ENCODE measurements around the gene OR5L2.

OR5L2 gene

DNA sequence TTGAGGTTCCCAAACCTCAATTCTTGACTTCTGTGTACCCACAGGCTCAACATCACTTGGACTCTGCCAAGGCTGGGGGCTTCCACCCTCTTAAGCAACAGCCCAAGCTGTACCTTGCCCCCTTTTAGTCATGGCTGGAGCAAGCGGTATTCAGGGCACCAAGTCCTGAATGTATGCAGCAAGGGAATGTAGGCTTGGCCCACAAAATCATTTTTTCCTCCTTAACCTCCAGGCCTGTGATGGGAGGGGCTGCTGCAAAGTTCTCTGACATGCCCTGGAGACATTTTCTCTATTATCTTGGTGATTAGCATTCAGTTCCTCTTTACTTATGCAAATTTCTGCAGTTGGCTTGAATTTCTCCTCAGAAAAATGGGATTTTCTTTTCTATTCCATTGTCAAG lies 20.8 kb upstream of the OR5L2 start:
- H3K4me1 ChIP-seq (ENCODE audit: control insufficient read depth in 1 of 2, insufficient read depth in 2 of 2, low read length in 2 of 2), result no peaks in the 10 kb centered on the region
- H2AK5ac ChIP-seq (ENCODE audit: low read length), result no peak overlapping the region
- no peak overlapping the region for H3K4me3 ChIP-seq (ENCODE audit: low read depth, low read length)
- no peak overlapping the region for H3K4me2 ChIP-seq (ENCODE audit: low read length)
- no peak overlapping the region for H2BK120ac ChIP-seq (ENCODE audit: insufficient read depth, low read length, poor library complexity)
- H4K91ac ChIP-seq (ENCODE audit: low read depth, low read length), result no peak overlapping the region
- H3K27me3 ChIP-seq (ENCODE audit: insufficient read depth, low read length), result no peaks in the 10 kb centered on the region
- H2BK5ac ChIP-seq (ENCODE audit: low read depth, low read length, poor library complexity), result no peak overlapping the region
- H3K18ac ChIP-seq (ENCODE audit: low read length), result no peak overlapping the region
- no CpG with 5 or more reads among the region's 1 CpG for WGBS (ENCODE audit: extremely low coverage, insufficient coverage, insufficient read length)
- H3K9me3 ChIP-seq (ENCODE audit: insufficient read depth, low read depth, low read length), result peaks cover 7% of the 10 kb centered on the region
- H2AFZ ChIP-seq (ENCODE audit: insufficient read depth, low read length, poor library complexity), result no peak overlapping the region
- no peak overlapping the region for H3K27ac ChIP-seq (ENCODE audit: low read depth, low read length)
- no peak for DNase-seq
- H3K79me2 ChIP-seq (ENCODE audit: control insufficient read depth, insufficient read depth, low read length, poor library complexity), result no peaks in the 10 kb centered on the region
- no peak overlapping the region for H3K14ac ChIP-seq (ENCODE audit: low read length)
- H3K23ac ChIP-seq (ENCODE audit: low read length), result no peak overlapping the region
- no peak overlapping the region for H4K8ac ChIP-seq (ENCODE audit: low read depth, low read length)
- H3K4ac ChIP-seq (ENCODE audit: low read depth, low read length), result no peak overlapping the region
- H3K36me3 ChIP-seq (ENCODE audit: control insufficient read depth in 1 of 2, insufficient read depth in 2 of 2, low read length in 2 of 2), result no peaks in the 10 kb centered on the region
- H3K9ac ChIP-seq (ENCODE audit: low read length), result no peak overlapping the region
- H3K79me1 ChIP-seq (ENCODE audit: low read length), result no peaks in the 10 kb centered on the region
- H4K12ac ChIP-seq (ENCODE audit: low read depth, low read length), result no peak overlapping the region
- H2BK12ac ChIP-seq (ENCODE audit: low read length), result no peak overlapping the region

- Histone ChIP-seq H3K9me3 (ENCODE audit: insufficient read depth, low read depth, low read length) (peaks cover 9% of the 10 kb centered on the region), H2AK5ac (ENCODE audit: low read length) (no peak within 1 kb of the TSS), H3K4me3 (ENCODE audit: low read depth, low read length) (no peak within 1 kb of the TSS), H2BK12ac (ENCODE audit: low read length) (no peak within 1 kb of the TSS), H3K79me2 (ENCODE audit: control insufficient read depth, insufficient read depth, low read length, poor library complexity) (no peaks in the 10 kb centered on the region), H4K8ac (ENCODE audit: low read depth, low read length) (no peak within 1 kb of the TSS), H3K4ac (ENCODE audit: low read depth, low read length) (no peak within 1 kb of the TSS), H2BK120ac (ENCODE audit: insufficient read depth, low read length, poor library complexity) (no peak within 1 kb of the TSS), H3K23ac (ENCODE audit: low read length) (no peak within 1 kb of the TSS), H3K36me3 (ENCODE audit: control insufficient read depth in 1 of 2, insufficient read depth in 2 of 2, low read length in 2 of 2) (no peaks in the 10 kb centered on the region), H3K9ac (ENCODE audit: low read length) (no peak within 1 kb of the TSS), H3K4me1 (ENCODE audit: control insufficient read depth in 1 of 2, insufficient read depth in 2 of 2, low read length in 2 of 2) (no peaks in the 10 kb centered on the region), H2BK5ac (ENCODE audit: low read depth, low read length, poor library complexity) (no peak within 1 kb of the TSS), H3K27ac (ENCODE audit: low read depth, low read length) (no peak within 1 kb of the TSS), H3K27me3 (ENCODE audit: insufficient read depth, low read length) (no peaks in the 10 kb centered on the region), H4K12ac (ENCODE audit: low read depth, low read length) (no peak within 1 kb of the TSS), H4K91ac (ENCODE audit: low read depth, low read length) (no peak within 1 kb of the TSS), H3K79me1 (ENCODE audit: low read length) (no peaks in the 10 kb centered on the region), H2AFZ (ENCODE audit: insufficient read depth, low read length, poor library complexity) (no peak within 1 kb of the TSS), H3K18ac (ENCODE audit: low read length) (no peak within 1 kb of the TSS), H3K4me2 (ENCODE audit: low read length) (no peak within 1 kb of the TSS), H3K14ac (ENCODE audit: low read length) (no peak within 1 kb of the TSS)
- no peak for DNase-seq
- WGBS (ENCODE audit: extremely low coverage, insufficient coverage, insufficient read length), result no CpG with 5 or more reads among the region's 1 CpG
Measured at GRCh38 chr11:55811067-55811466, 16.0 kb upstream of the OR5L2 start, which contains the start of gene OR5L1. TSS of gene OR5L1 (plus strand) at chr11:55811367. CDS start at chr11:55811467, 100 bp downstream.

DNA sequence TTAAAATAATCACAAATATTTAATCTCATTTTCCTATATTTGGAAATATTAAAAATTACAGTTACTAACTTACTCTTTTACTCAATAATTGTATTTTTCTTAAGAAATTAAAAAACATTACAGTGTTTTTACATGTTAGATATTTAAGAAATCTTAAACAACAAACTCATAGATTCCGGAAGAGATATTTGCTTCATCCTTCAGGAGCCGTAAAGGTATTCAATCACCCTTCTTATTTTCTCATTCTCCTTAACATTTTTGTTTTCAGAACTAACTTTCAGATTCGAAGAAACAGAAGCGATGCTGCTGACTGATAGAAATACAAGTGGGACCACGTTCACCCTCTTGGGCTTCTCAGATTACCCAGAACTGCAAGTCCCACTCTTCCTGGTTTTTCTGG lies 7.7 kb upstream of the OR5L2 start, which contains the start of gene OR5D18:
OR5D18 (plus strand) TSS at position 301 of the 400 bp plus-strand sequence; CDS start at position 301, 0 bp downstream.
- no peaks in the 10 kb centered on the region for H3K79me2 ChIP-seq (ENCODE audit: control insufficient read depth, insufficient read depth, low read length, poor library complexity)
- H3K14ac ChIP-seq (ENCODE audit: low read length), result no peak within 1 kb of the TSS
- H2AFZ ChIP-seq (ENCODE audit: insufficient read depth, low read length, poor library complexity), result no peak within 1 kb of the TSS
- no peaks in the 10 kb centered on the region for H3K79me1 ChIP-seq (ENCODE audit: low read length)
- H4K12ac ChIP-seq (ENCODE audit: low read depth, low read length), result no peak within 1 kb of the TSS
- H3K27ac ChIP-seq (ENCODE audit: low read depth, low read length), result no peak within 1 kb of the TSS
- H3K9me3 ChIP-seq (ENCODE audit: insufficient read depth, low read depth, low read length), result peaks cover 8% of the 10 kb centered on the region
- DNase-seq, result no peak
- no CpG with 5 or more reads among the region's 5 CpGs for WGBS (ENCODE audit: extremely low coverage, insufficient coverage, insufficient read length)
- no peak within 1 kb of the TSS for H3K9ac ChIP-seq (ENCODE audit: low read length)
- H2BK12ac ChIP-seq (ENCODE audit: low read length), result no peak within 1 kb of the TSS
- no peak within 1 kb of the TSS for H4K8ac ChIP-seq (ENCODE audit: low read depth, low read length)
- no peaks in the 10 kb centered on the region for H3K36me3 ChIP-seq (ENCODE audit: control insufficient read depth in 1 of 2, insufficient read depth in 2 of 2, low read length in 2 of 2)
- no peak within 1 kb of the TSS for H3K18ac ChIP-seq (ENCODE audit: low read length)
- H3K4ac ChIP-seq (ENCODE audit: low read depth, low read length), result no peak within 1 kb of the TSS
- no peak within 1 kb of the TSS for H3K4me2 ChIP-seq (ENCODE audit: low read length)
- H2AK5ac ChIP-seq (ENCODE audit: low read length), result no peak within 1 kb of the TSS
- H2BK5ac ChIP-seq (ENCODE audit: low read depth, low read length, poor library complexity), result no peak within 1 kb of the TSS
- H3K4me3 ChIP-seq (ENCODE audit: low read depth, low read length), result no peak within 1 kb of the TSS
- H3K23ac ChIP-seq (ENCODE audit: low read length), result no peak within 1 kb of the TSS
- no peak within 1 kb of the TSS for H2BK120ac ChIP-seq (ENCODE audit: insufficient read depth, low read length, poor library complexity)
- H3K27me3 ChIP-seq (ENCODE audit: insufficient read depth, low read length), result no peaks in the 10 kb centered on the region
- H4K91ac ChIP-seq (ENCODE audit: low read depth, low read length), result no peak within 1 kb of the TSS
- no peaks in the 10 kb centered on the region for H3K4me1 ChIP-seq (ENCODE audit: control insufficient read depth in 1 of 2, insufficient read depth in 2 of 2, low read length in 2 of 2)

DNA sequence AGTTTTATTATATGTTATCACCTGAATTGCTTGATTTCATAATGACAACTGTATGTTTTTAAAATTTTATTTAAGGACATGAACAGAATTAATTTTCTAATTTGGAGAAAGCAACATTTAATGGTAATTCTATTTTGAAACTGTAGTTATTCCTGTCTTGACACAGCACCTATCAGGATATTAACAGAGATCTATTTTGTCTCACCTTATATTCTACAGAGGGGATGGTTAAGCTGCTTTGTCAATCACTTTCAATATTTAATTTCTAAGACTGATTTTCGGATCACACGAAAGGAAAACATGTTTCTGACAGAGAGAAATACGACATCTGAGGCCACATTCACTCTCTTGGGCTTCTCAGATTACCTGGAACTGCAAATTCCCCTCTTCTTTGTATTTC lies 11.4 kb downstream of the OR5L2 start, which contains the start of gene OR5D16:
OR5D16 (plus strand) TSS at position 301 of the 400 bp plus-strand sequence; CDS start at position 301, 0 bp downstream.
- no CpG with 5 or more reads among the region's 3 CpGs for WGBS (ENCODE audit: extremely low coverage, insufficient coverage, insufficient read length)
- no peak within 1 kb of the TSS for H3K23ac ChIP-seq (ENCODE audit: low read length)
- no peak within 1 kb of the TSS for H3K4me3 ChIP-seq (ENCODE audit: low read depth, low read length)
- no peak within 1 kb of the TSS for H3K27ac ChIP-seq (ENCODE audit: low read depth, low read length)
- peaks cover 5% of the 10 kb centered on the region for H3K9me3 ChIP-seq (ENCODE audit: insufficient read depth, low read depth, low read length)
- no peak within 1 kb of the TSS for H2BK120ac ChIP-seq (ENCODE audit: insufficient read depth, low read length, poor library complexity)
- no peak within 1 kb of the TSS for H2AFZ ChIP-seq (ENCODE audit: insufficient read depth, low read length, poor library complexity)
- H3K27me3 ChIP-seq (ENCODE audit: insufficient read depth, low read length), result no peaks in the 10 kb centered on the region
- H3K36me3 ChIP-seq (ENCODE audit: control insufficient read depth in 1 of 2, insufficient read depth in 2 of 2, low read length in 2 of 2), result no peaks in the 10 kb centered on the region
- no peak within 1 kb of the TSS for H3K14ac ChIP-seq (ENCODE audit: low read length)
- DNase-seq, result no peak
- no peak within 1 kb of the TSS for H4K8ac ChIP-seq (ENCODE audit: low read depth, low read length)
- H3K4me2 ChIP-seq (ENCODE audit: low read length), result no peak within 1 kb of the TSS
- no peak within 1 kb of the TSS for H4K91ac ChIP-seq (ENCODE audit: low read depth, low read length)
- H3K79me1 ChIP-seq (ENCODE audit: low read length), result no peaks in the 10 kb centered on the region
- H3K4me1 ChIP-seq (ENCODE audit: control insufficient read depth in 1 of 2, insufficient read depth in 2 of 2, low read length in 2 of 2), result no peaks in the 10 kb centered on the region
- no peak within 1 kb of the TSS for H2AK5ac ChIP-seq (ENCODE audit: low read length)
- H3K18ac ChIP-seq (ENCODE audit: low read length), result no peak within 1 kb of the TSS
- no peak within 1 kb of the TSS for H3K4ac ChIP-seq (ENCODE audit: low read depth, low read length)
- no peak within 1 kb of the TSS for H2BK5ac ChIP-seq (ENCODE audit: low read depth, low read length, poor library complexity)
- H3K79me2 ChIP-seq (ENCODE audit: control insufficient read depth, insufficient read depth, low read length, poor library complexity), result no peaks in the 10 kb centered on the region
- H3K9ac ChIP-seq (ENCODE audit: low read length), result no peak within 1 kb of the TSS
- no peak within 1 kb of the TSS for H4K12ac ChIP-seq (ENCODE audit: low read depth, low read length)
- no peak within 1 kb of the TSS for H2BK12ac ChIP-seq (ENCODE audit: low read length)

Measured in trophoblast cell (in vitro differentiated cells and primary cell).